ENCODE measurements around the gene SCARF2.
"Not testable (repeated sequence)": the region's sequence is repeated elsewhere in the genome, so short reads cannot be mapped to it uniquely, and the experiment has no call there.

Gene SCARF2

GRCh38 chr22:20388200-20388599 is 49.4 kb downstream of the SCARF2 start:
- no peak for DNase-seq

GRCh38 chr22:20386972-20387371 is 50.7 kb downstream of the SCARF2 start:
- no peak for DNase-seq

GRCh38 chr22:20386336-20386735 is 51.3 kb downstream of the SCARF2 start:
- DNase-seq: no peak

- DNase-seq: no peak
Measured at GRCh38 chr22:20384865-20385264, 52.8 kb downstream of the SCARF2 start.

GRCh38 chr22:20384171-20384570 is 53.5 kb downstream of the SCARF2 start:
- DNase-seq: no peak

- DNase-seq: no peak
Measured at GRCh38 chr22:20383538-20383937, 54.1 kb downstream of the SCARF2 start.

- DNase-seq: no peak
Measured at GRCh38 chr22:20380486-20380885, 57.1 kb downstream of the SCARF2 start.

- DNase-seq: not testable (repeated sequence)
Measured at GRCh38 chr22:20378684-20379083, 58.9 kb downstream of the SCARF2 start.

GRCh38 chr22:20378110-20378509 is 59.5 kb downstream of the SCARF2 start:
- DNase-seq: no peak

- DNase-seq: not testable (repeated sequence)
Measured at GRCh38 chr22:20376983-20377382, 60.6 kb downstream of the SCARF2 start.

GRCh38 chr22:20376281-20376680 is 61.3 kb downstream of the SCARF2 start:
- not testable (repeated sequence) for DNase-seq
